DMS 273 (cell line): ENCODE data around the gene CRYGA.
"Not testable (repeated sequence)": the region's sequence is repeated elsewhere in the genome, so short reads cannot be mapped to it uniquely, and the experiment has no call there.

Source experiments
- DNase-seq: peaks from one replicate; lab custom pipeline; 2025; ENCODE audit not compliant: unreplicated experiment; lab: John Stamatoyannopoulos, UW

The CRYGA gene

DNA sequence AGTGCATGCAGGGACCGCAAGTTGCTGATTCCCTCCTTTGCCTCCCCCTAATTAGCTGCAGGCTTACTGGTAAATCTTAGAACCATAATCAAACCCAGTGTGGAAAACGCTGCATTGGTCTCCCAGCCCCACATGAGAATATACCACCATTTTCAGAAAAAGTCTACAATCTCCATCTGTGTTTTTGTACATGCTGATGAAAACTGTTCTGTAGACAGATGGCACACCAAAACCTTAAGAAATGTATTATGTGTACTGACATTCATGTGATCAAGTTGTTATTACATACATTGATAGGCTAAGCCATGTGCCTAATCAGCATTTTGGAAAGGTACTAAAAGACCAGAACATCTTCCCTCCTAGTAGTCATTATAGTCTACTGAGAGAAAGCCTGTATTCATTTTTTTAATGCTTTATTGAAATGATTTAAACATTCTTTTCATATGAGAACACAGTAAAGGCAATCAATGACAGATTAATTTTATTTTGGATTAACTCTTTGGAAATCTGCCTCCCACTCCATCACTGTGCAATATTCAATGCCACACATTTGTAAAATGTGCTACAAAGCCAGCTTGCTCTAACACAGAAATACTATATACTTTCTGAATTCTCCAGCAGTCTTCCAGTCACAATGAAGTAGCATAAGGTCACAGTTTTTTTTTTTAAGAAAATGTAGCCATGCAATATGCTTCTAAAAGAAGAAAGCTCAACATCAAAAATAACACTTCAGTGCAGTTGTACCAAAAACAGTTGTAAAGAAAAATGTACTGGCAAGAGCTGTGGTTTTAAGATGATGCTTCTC lies 1.8 kb upstream of the CRYGA start:
- DNase-seq: no peak

DNA sequence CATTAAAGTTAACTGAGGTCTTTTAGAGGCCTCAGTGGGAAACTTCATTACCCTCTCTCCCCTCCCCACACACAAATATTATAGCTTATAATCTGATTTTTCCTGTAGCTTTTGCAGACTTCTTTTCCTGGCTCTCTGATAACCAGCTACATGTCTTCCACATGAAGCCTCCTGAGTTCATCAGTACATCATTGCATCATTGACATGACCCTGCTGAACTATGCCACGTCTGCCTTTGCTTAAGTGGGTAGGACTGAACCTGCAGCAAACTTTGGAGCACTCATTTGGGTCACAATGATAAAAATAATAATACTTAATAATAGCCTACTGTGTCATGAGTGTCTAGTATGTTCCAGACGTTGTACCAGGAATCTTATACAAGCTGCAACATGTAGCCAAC lies 7.0 kb downstream of the CRYGA start:
- DNase-seq: no peak

DNA sequence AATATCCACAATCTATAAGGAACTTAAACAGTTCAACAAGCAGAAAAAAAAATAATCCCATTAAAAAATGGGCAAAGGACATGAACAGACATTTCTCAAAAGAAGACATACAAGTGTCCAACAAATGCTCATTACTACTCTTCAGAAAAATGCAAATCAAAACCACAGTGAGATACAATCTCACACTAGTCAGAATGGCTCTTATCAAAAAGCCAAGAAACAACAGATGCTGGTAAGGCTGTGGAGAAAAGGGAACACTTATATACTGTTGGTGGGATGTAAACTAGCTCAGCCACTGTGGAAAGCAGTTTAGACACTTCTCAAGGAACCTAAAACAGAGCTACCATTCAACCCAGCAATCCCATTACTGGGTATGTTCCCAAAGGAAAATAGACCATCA lies 10.2 kb downstream of the CRYGA start:
- DNase-seq: no peak

- DNase-seq: no peak
These were observed 12.4 kb downstream of the CRYGA start for GRCh38 chr2:208150956-208151355.

DNA sequence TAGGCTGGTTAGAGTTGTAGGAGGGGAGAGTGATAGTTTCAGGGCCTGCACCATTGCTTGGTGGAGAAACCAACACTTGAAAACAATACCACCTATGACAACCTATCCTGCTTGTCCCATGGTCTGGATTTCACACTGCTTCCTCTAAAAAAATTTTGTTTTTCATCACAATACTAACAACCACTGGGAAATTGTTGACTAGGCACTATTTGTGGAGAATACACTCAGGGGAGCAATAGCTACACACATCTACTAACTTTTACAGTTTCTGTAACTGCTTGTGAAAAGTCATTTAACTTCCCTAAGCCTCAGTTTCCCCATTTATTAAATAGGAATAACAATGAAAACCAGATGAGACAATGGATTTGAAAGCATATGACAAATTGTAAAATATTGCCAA lies 13.3 kb downstream of the CRYGA start:
- DNase-seq: no peak

DNA sequence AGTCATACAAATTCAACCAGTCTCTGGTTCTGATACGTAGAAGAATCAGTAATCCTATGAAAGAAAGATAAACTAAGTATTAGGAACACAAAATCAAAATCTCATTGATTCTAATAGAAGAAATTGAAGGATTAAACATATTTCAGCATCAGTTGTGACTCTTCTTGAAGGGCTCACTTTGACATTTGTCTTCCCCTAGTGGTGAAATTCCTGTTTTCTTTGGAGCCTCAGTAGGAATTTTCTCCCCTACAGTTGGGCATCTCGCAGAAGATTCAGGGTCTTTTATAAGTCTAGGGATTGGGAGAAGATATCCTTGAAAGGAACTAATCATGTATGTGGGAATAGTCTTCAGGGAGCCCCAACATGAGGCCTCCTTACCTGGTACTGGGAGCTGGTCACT lies 14.6 kb downstream of the CRYGA start:
- DNase-seq: peak; percentile 7

DNA sequence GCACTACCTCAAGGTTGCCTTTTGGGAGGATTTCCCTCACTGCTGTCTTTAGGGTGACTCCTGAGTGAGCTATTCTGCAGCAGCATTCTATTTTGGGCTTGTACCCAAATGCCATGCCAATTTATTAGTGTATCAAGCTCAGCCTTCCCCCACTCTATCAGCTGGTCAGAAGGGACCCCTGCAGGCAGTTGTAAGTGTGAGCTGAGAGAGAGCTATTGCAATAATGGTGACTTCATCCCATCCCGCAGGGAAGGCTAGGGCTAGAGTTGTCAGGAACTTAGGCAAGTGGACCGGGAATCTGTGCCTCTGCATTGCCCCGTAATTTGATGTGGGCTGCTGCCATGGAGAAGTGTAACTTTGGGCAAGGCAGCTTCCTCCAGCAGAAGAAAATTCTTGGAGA lies 15.6 kb downstream of the CRYGA start:
- no peak for DNase-seq

GRCh38 chr2:208147008-208147407 lies 16.4 kb downstream of the CRYGA start:
- DNase-seq: no peak

DNA sequence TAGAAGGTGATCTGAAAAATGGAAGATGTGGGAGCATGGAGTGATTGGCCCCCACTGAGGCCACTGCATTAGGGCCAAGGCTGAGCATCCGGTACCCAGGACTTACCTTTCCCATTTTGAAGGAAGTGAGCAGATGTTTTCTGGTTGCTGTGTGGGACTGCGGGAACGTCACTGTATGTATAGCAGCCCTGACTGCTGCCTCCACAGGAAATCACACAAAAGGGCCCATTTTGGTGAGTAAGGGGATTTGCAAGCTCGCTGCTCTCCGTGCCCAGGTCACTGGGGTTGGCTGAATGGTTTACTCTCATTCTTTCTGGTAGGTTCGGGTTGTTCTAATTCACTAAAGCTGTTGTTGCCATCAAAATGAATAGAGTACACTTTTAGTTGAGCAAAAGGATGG lies 17.4 kb downstream of the CRYGA start, which contains the start of gene CRYGB:
CRYGB (minus strand) TSS at position 153 of the 400 bp plus-strand sequence; CDS start at position 115, 38 bp downstream.
- no peak for DNase-seq

GRCh38 chr2:208142925-208143799 lies 20.2 kb downstream of the CRYGA start:
- no peak for DNase-seq

DNA sequence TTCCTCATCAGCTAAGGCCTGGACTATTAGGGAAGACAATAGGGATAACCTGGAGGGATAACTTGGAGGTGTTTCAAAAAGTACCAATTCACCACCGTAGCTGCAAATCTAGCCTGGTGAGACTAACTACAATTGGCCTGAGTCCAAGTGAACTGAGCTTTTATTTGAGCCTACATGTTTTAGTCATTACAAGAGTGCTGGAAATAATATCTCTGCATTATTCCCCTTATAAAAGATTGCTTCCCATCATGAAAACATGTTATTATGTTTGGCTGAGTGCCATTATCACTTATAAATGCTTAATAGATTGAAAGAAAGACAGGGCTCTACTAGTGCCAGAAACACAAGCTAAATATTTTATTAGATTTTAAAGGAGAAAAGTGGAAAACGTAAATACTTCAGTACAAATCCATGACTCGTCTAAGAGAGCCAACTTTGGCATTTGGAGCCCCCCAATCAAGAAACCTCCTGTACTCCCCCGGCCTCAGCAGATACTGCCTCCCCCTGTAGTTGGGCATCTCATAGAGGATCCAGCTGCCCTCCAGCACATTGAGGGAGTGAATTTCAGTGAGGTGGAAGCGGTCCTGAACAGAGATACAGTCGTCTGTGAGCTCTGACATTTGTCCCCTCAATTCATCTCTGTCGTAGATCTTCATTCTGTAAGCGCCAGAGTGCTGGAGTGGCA lies 21.0 kb downstream of the CRYGA start:
- peak; percentile 37 for DNase-seq

DNA sequence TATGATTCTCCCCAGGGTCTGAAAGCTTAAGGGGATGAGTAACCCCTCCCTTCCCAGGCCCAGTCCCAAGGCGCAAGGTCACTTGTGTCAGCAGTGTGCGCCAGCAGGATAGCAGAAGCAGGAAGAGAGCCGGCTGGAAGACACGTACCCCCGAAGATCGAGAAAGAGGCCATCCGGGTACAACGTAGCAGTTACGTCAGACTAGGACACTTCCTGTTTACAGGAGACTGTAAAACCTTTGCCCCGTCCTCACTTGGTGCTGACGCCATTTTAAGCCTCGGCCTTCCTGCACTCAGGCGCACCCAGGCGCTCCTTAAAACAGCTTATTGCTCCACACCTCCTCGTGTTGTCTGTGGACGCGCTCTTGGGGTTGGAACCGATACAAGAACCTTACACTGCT lies 23.9 kb downstream of the CRYGA start:
- DNase-seq: no peak

- DNase-seq: not testable (repeated sequence)
These were observed 25.1 kb downstream of the CRYGA start for GRCh38 chr2:208138334-208138733.

GRCh38 chr2:208136716-208137094 lies 26.7 kb downstream of the CRYGA start:
- no peak for DNase-seq

- no peak for DNase-seq
These were observed 27.3 kb downstream of the CRYGA start for GRCh38 chr2:208135794-208136715.

DNA sequence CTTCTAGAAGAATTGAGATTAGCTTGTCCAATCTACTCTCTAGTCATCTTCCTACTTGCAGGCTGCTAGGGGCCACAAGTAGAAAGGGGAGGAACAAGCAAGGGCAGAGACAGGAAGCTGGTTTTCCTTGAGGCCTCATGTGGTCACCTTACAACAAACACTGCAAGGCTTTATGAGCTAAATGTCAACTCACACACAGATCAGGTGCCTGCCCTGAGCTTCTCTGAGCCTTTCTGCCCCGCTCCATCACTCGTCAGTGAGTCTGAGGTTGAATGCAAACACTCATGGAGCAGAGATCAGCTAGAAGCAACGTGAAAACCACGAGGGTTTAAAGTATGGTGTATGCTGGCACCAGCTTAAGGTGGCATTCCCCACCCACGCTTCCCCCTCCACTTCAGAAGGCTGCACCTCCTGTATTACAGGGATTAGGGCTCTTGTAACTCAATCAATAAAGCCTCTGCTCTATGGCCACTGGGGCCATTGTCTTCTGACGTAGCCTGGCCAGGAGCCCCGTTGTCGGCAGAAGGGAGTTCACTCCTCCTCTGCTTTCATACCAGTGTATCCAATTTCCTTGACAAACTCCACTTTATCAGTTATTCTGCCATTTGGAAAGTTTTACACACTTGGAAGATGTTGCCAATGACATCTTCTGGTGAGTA lies 28.3 kb downstream of the CRYGA start:
- DNase-seq: no peak

DNA sequence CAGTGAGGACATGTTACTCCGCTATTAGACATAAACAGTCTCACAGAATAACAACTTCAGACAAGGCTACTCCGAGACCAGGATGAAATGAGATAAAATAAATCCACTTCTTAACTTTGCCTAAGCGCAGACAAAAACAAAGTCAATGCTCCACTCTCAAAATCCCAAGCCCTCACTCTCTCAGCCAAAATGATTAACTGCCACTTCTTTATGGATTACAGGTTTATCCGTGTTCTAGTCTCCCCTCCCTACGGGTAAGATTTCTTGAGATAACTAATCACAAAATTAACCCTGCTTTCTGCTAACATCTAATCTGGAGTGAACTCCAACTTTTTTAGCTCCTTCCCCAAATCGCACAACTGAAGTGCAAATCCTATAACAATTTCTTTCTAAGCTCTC lies 32.7 kb downstream of the CRYGA start:
- no peak for DNase-seq

- DNase-seq: no peak
These were observed 33.4 kb downstream of the CRYGA start, which contains the start of gene CRYGC for GRCh38 chr2:208129744-208130711. Gene CRYGC (minus strand): TSS chr2:208129828. CDS start chr2:208129792, 36 bp downstream.

DNA sequence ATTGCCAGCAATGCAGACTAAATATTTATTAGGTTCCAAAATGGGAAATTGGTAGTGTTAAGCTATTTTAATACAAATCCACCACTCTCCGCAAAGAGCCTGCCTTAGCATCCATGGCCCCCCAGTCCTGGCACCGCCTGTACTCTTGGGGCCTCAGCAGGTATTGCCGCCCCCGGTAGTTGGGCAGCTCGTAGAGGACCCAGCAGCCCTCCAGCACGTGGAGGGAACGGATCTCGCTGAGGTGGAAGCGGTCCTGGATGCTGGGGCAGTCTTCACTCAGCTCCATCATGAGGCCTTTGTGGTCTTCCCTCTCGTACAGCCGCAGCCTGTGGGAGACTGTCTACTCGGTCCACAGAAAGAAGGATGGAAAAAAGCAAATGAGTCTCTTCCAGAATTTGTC lies 35.3 kb downstream of the CRYGA start:
- no peak for DNase-seq
